ENCODE measurements around the gene DGAT2.

DNA sequence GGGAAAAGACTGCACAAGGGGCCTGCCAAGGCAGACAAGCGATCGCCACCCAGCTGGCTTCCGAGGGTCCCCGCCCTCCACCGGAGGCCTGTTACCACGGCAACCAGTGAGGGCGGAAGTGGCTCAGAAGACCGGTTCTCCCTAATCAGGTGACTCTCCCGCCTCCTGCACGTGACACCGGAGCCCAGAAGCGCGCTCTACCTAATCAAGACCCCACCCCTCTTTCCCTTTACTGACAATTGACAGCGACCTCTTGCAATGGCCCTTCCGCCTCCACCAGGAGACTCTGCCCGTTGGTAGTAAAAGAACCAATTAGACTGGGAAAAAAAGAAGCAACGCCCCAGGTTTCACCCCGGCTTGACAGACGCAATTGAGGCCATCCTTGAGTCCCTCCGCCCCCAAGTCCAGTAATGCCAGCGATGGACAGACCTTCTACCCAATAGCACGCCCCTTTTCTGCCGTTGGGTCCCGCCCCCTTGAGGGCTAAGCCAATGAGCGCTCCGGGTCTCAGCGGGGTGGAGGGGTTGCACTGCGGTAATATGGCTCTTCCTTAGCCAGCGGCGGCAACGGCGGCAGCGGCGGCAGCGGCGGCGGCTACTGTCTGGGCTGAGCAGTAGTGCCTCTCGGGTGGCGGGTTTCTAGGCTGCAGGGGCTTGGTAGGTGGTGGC lies 46.2 kb downstream of the DGAT2 start, which contains the start of gene UVRAG:
- TF ChIP-seq, protein P1, sequence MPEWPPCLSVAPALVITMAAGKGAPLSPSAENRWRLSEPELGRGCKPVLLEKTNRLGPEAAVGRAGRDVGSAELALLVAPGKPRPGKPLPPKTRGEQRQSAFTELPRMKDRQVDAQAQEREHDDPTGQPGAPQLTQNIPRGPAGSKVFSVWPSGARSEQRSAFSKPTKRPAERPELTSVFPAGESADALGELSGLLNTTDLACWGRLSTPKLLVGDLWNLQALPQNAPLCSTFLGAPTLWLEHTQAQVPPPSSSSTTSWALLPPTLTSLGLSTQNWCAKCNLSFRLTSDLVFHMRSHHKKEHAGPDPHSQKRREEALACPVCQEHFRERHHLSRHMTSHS (tag by site-specific recombination; IDR thresholded peaks at IDR 0.05), result no peak
- TF ChIP-seq KLF1 (tag by site-specific recombination; IDR thresholded peaks at IDR 0.05) (peak; percentile 59), RBAK (tag by site-specific recombination; IDR thresholded peaks at IDR 0.05) (no peak), GLI2 (tag by site-specific recombination; IDR thresholded peaks at IDR 0.05; ENCODE audit: borderline replicate concordance, low read depth) (no peak), ZNF16 (tag by site-specific recombination; IDR thresholded peaks at IDR 0.05; ENCODE audit: low read depth) (no peak), ZNF274 (IDR thresholded peaks at IDR 0.05; ENCODE audit: low read length) (no peak), ZNF274 (tag by site-specific recombination; IDR thresholded peaks at IDR 0.05; ENCODE audit: borderline replicate concordance) (no peak), ZNF707 (tag by site-specific recombination; IDR thresholded peaks at IDR 0.05) (no peak)
- TF ChIP-seq, protein P2, sequence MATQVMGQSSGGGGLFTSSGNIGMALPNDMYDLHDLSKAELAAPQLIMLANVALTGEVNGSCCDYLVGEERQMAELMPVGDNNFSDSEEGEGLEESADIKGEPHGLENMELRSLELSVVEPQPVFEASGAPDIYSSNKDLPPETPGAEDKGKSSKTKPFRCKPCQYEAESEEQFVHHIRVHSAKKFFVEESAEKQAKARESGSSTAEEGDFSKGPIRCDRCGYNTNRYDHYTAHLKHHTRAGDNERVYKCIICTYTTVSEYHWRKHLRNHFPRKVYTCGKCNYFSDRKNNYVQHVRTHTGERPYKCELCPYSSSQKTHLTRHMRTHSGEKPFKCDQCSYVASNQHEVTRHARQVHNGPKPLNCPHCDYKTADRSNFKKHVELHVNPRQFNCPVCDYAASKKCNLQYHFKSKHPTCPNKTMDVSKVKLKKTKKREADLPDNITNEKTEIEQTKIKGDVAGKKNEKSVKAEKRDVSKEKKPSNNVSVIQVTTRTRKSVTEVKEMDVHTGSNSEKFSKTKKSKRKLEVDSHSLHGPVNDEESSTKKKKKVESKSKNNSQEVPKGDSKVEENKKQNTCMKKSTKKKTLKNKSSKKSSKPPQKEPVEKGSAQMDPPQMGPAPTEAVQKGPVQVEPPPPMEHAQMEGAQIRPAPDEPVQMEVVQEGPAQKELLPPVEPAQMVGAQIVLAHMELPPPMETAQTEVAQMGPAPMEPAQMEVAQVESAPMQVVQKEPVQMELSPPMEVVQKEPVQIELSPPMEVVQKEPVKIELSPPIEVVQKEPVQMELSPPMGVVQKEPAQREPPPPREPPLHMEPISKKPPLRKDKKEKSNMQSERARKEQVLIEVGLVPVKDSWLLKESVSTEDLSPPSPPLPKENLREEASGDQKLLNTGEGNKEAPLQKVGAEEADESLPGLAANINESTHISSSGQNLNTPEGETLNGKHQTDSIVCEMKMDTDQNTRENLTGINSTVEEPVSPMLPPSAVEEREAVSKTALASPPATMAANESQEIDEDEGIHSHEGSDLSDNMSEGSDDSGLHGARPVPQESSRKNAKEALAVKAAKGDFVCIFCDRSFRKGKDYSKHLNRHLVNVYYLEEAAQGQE (tag by site-specific recombination; IDR thresholded peaks at IDR 0.05), result no peak

Measured in HEK293 (cell line).